ENCODE measurements around the gene POLE3. TPM values are rescaled to one million over a fixed set of nuclear protein-coding genes. Genes with fewer than 3 reads are reported as not detected.
"Not testable (repeated sequence)": the region's sequence is repeated elsewhere in the genome, so short reads cannot be mapped to it uniquely, and the experiment has no call there.

The POLE3 gene
- polyA plus RNA-seq, 1 experiment, result 45.3 TPM

- Histone ChIP-seq H3K4me3 (ENCODE audit: low read depth, low read length) (no peak overlapping the region), H3K9me3 (ENCODE audit: control insufficient read depth, insufficient read depth, low read length) (no peaks in the 10 kb centered on the region), H3K27me3 (ENCODE audit: control insufficient read depth, insufficient read depth, low read length) (no peaks in the 10 kb centered on the region), H3K27ac (ENCODE audit: low read depth, low read length) (peak overlapping the region; percentile 11)
- TF ChIP-seq, protein P1, sequence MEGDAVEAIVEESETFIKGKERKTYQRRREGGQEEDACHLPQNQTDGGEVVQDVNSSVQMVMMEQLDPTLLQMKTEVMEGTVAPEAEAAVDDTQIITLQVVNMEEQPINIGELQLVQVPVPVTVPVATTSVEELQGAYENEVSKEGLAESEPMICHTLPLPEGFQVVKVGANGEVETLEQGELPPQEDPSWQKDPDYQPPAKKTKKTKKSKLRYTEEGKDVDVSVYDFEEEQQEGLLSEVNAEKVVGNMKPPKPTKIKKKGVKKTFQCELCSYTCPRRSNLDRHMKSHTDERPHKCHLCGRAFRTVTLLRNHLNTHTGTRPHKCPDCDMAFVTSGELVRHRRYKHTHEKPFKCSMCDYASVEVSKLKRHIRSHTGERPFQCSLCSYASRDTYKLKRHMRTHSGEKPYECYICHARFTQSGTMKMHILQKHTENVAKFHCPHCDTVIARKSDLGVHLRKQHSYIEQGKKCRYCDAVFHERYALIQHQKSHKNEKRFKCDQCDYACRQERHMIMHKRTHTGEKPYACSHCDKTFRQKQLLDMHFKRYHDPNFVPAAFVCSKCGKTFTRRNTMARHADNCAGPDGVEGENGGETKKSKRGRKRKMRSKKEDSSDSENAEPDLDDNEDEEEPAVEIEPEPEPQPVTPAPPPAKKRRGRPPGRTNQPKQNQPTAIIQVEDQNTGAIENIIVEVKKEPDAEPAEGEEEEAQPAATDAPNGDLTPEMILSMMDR (IDR thresholded peaks at IDR 0.05; ENCODE audit: low read depth, low read length), result no peak
- no peak for DNase-seq (ENCODE audit: low read depth, low spot score)
- ChIA-PET CTCF (interaction anchor here (0.8 to 2.1 kb wide), 2 partner anchors 14 to 78 kb away, joined by 3 to 9 read pairs; partner anchors contain the start of gene ALAD), POLR2A (no interaction called here)
These were observed 23.7 kb downstream of the POLE3 start for GRCh38 chr9:113386571-113387393.

DNA sequence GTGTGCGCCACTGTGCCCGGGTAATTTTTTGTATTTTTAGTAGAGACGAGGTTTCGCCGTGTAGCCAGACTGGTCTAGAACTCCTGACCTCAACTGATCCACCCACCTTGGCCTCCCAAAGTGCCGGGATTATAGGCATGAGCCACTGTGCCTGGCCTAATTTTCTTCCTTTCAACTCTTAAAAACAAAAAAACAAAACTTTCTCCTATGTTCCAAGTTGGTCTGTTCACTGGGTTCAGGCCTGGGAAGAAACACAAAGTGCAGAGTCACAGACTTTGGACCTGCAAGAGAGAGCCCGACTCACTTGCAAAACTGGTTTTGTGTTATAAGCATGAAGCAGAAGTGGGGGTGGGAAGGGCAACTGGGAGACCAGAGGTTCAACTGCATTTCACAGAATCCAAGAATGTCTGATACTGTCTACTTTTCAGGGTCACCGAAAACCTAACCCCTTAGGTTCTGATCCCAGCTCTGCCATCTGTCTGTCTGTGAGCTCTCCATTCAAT is 28.5 kb downstream of the POLE3 start:
- POLR2A ChIA-PET, result no interaction called here

GRCh38 chr9:113381441-113381840 is 29.0 kb downstream of the POLE3 start:
- H3K27me3 ChIP-seq (ENCODE audit: control insufficient read depth, insufficient read depth, low read length); H3K27ac ChIP-seq (ENCODE audit: low read depth, low read length); CTCF ChIA-PET; DNase-seq (ENCODE audit: low read depth, low spot score); H3K9me3 ChIP-seq (ENCODE audit: control insufficient read depth, insufficient read depth, low read length); H3K4me3 ChIP-seq (ENCODE audit: low read depth, low read length); POLR2A ChIA-PET: not testable (repeated sequence)

More for the DNA sequence above, 28.5 kb downstream of the POLE3 start:
- Histone ChIP-seq H3K9me3 (ENCODE audit: control insufficient read depth, insufficient read depth, low read length) (no peaks in the 10 kb centered on the region), H3K27ac (ENCODE audit: low read depth, low read length) (no peak overlapping the region), H3K27me3 (ENCODE audit: control insufficient read depth, insufficient read depth, low read length) (no peaks in the 10 kb centered on the region), H3K4me3 (ENCODE audit: low read depth, low read length) (no peak overlapping the region)
- TF ChIP-seq, protein P1 (IDR thresholded peaks at IDR 0.05; ENCODE audit: low read depth, low read length), result no peak
- CTCF ChIA-PET, result interaction anchor here (1.1 kb wide), 1 partner anchor 19 kb away, joined by 3 read pairs; the partner anchor contains the start of gene ALAD
- DNase-seq (ENCODE audit: low read depth, low spot score), result no peak

GRCh38 chr9:113380869-113381378 is 29.6 kb downstream of the POLE3 start:
- POLR2A ChIA-PET, result no interaction called here
- Histone ChIP-seq H3K27me3 (ENCODE audit: control insufficient read depth, insufficient read depth, low read length) (no peaks in the 10 kb centered on the region), H3K4me3 (ENCODE audit: low read depth, low read length) (no peak overlapping the region), H3K9me3 (ENCODE audit: control insufficient read depth, insufficient read depth, low read length) (no peaks in the 10 kb centered on the region; the same call in 1 of the 2 replicates), H3K27ac (ENCODE audit: low read depth, low read length) (no peak overlapping the region)
- no peak for DNase-seq (ENCODE audit: low read depth, low spot score)
- CTCF ChIA-PET, result no interaction called here
- TF ChIP-seq, protein P1 (IDR thresholded peaks at IDR 0.05; ENCODE audit: low read depth, low read length), result no peak

DNA sequence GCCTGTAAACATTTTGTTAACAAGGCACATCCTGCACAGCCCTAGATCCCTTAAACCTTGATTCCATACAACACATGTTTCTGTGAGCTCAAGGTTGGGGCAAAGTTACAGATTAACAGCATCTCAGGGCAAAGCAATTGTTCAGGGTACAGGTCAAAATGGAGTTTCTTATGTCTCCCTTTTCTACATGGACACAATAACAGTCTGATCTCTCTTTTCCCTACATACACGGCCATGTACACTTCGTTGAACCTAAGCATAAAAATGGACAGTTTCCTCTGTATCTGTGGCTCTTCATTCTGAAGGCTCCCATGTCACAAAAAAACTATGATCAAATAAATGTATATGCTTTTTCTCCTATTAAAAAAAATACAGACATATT is 30.7 kb downstream of the POLE3 start:
- POLR2A ChIA-PET; DNase-seq (ENCODE audit: low read depth, low spot score); H3K9me3 ChIP-seq (ENCODE audit: control insufficient read depth, insufficient read depth, low read length); H3K27me3 ChIP-seq (ENCODE audit: control insufficient read depth, insufficient read depth, low read length); H3K4me3 ChIP-seq (ENCODE audit: low read depth, low read length); H3K27ac ChIP-seq (ENCODE audit: low read depth, low read length); CTCF ChIA-PET: not testable (repeated sequence)

GRCh38 chr9:113379094-113379828 is 31.2 kb downstream of the POLE3 start:
- DNase-seq (ENCODE audit: low read depth, low spot score); H3K27me3 ChIP-seq (ENCODE audit: control insufficient read depth, insufficient read depth, low read length); POLR2A ChIA-PET; H3K4me3 ChIP-seq (ENCODE audit: low read depth, low read length); H3K27ac ChIP-seq (ENCODE audit: low read depth, low read length); CTCF ChIA-PET; H3K9me3 ChIP-seq (ENCODE audit: control insufficient read depth, insufficient read depth, low read length): not testable (repeated sequence)

Measured in AG04450 (cell line).